ENCODE results near the gene PANK3.

Gene PANK3

GRCh38 chr5:168578538-168579487 lies at the start of gene PANK3:
TSS of gene PANK3 (minus strand) at chr5:168579368. CDS start at chr5:168579283, 85 bp downstream.
- H3K4me3 Mint-ChIP-seq, result peak within 1 kb of the TSS; percentile 95
- no peaks in the 10 kb centered on the region for H3K27me3 Mint-ChIP-seq
- H3K27ac Mint-ChIP-seq, result peak within 1 kb of the TSS; percentile 99
- H3K4me1 Mint-ChIP-seq, result peaks cover 35% of the 10 kb centered on the region
- no peaks in the 10 kb centered on the region for H3K9me3 Mint-ChIP-seq
- H3K36me3 Mint-ChIP-seq, result no peaks in the 10 kb centered on the region

GRCh38 chr5:168624850-168625364 lies 45.7 kb upstream of the PANK3 start:
- no peaks in the 10 kb centered on the region for H3K36me3 Mint-ChIP-seq
- peaks cover 9% of the 10 kb centered on the region for H3K27me3 Mint-ChIP-seq
- peaks cover under 1% of the 10 kb centered on the region for H3K9me3 Mint-ChIP-seq
- no peaks in the 10 kb centered on the region for H3K4me1 Mint-ChIP-seq
- H3K27ac Mint-ChIP-seq, result no peak overlapping the region
- no peak overlapping the region for H3K4me3 Mint-ChIP-seq

- Mint-ChIP-seq H3K9me3 (no peaks in the 10 kb centered on the region), H3K27me3 (peaks cover 2% of the 10 kb centered on the region), H3K36me3 (no peaks in the 10 kb centered on the region), H3K4me1 (no peaks in the 10 kb centered on the region), H3K4me3 (no peak overlapping the region), H3K27ac (no peak overlapping the region)
Observed at GRCh38 chr5:168620807-168621206, 41.6 kb upstream of the PANK3 start.

DNA sequence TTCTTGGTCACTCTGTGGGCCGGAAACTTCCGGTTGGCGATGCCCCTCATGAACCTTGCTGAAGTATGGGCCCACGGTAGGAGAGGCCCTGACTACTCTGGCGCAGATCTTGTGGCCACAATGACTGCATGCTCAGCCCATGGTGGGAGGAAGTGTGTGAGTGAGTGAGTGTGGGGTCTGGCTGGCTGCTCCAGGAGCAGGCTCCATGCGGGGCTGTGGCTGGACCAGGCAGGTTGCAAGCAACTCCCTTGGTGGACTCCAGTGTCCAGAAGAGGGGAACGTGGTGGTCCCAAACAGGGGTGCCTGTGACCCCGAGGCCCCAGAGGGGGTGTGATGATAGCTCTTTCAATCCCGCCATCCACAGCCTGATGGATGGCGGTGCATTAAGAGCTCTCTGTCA lies 35.5 kb upstream of the PANK3 start:
- Mint-ChIP-seq H3K4me3 (no peak overlapping the region), H3K27me3 (no peaks in the 10 kb centered on the region), H3K36me3 (no peaks in the 10 kb centered on the region), H3K27ac (no peak overlapping the region), H3K4me1 (peaks cover 15% of the 10 kb centered on the region), H3K9me3 (no peaks in the 10 kb centered on the region)

- Mint-ChIP-seq H3K4me1 (peaks cover 15% of the 10 kb centered on the region), H3K36me3 (no peaks in the 10 kb centered on the region), H3K4me3 (no peak overlapping the region), H3K9me3 (no peaks in the 10 kb centered on the region), H3K27ac (no peak overlapping the region), H3K27me3 (no peaks in the 10 kb centered on the region)
Observed at GRCh38 chr5:168613996-168614395, 34.8 kb upstream of the PANK3 start.

- peak overlapping the region; percentile 19 for H3K4me3 Mint-ChIP-seq
- peaks cover 15% of the 10 kb centered on the region for H3K4me1 Mint-ChIP-seq
- H3K27ac Mint-ChIP-seq, result no peak overlapping the region
- H3K27me3 Mint-ChIP-seq, result no peaks in the 10 kb centered on the region
- H3K36me3 Mint-ChIP-seq, result no peaks in the 10 kb centered on the region
- H3K9me3 Mint-ChIP-seq, result no peaks in the 10 kb centered on the region
Observed at GRCh38 chr5:168613396-168613795, 34.2 kb upstream of the PANK3 start.

DNA sequence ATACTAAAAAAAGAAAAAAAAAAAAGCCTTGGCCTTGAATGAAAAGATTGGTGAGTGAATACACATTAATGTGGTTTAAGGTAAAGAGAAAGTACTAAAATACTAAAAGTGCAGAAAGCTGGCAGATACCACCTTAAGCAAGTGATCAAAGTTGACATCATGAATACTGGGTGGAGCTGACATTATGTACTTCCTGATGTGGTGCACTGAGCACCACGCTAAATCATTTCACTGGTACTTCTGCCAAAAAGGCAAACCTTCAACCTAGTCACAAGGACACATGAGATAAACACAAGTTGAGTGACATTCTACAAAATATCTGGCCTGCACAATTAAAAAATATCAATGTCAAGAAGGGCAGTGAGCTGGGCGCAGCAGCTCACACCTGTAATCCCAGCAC lies 33.8 kb upstream of the PANK3 start:
- Mint-ChIP-seq H3K9me3 (no peaks in the 10 kb centered on the region), H3K4me1 (peaks cover 15% of the 10 kb centered on the region), H3K36me3 (no peaks in the 10 kb centered on the region), H3K27ac (peak overlapping the region; percentile 3), H3K27me3 (no peaks in the 10 kb centered on the region), H3K4me3 (peak overlapping the region; percentile 19)

- Mint-ChIP-seq H3K36me3 (no peaks in the 10 kb centered on the region), H3K9me3 (no peaks in the 10 kb centered on the region), H3K27ac (no peak overlapping the region), H3K27me3 (no peaks in the 10 kb centered on the region), H3K4me1 (peaks cover 15% of the 10 kb centered on the region), H3K4me3 (no peak overlapping the region)
Observed at GRCh38 chr5:168612123-168612522, 33.0 kb upstream of the PANK3 start.

DNA sequence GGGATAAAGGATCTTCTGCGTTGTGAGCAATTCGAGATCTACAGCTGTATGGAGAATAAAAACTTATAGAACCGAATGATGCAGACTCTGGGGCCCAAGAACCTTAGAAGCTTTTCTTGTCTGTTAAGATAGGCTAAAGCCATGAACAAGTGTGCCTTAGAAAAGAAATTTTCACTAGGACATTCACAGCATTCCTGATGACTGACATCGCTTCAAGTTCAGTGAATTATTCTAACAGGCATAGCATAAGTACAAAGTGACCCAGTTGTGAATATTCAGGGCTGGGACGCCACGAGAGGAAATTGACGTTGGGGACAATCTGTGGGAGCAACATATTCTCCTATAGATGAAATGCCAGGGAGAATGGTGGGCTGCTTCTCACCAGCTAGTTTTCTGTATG lies 32.0 kb upstream of the PANK3 start:
- Mint-ChIP-seq H3K4me3 (no peak overlapping the region), H3K36me3 (no peaks in the 10 kb centered on the region), H3K27me3 (no peaks in the 10 kb centered on the region), H3K27ac (no peak overlapping the region), H3K9me3 (no peaks in the 10 kb centered on the region), H3K4me1 (peaks cover 15% of the 10 kb centered on the region)

DNA sequence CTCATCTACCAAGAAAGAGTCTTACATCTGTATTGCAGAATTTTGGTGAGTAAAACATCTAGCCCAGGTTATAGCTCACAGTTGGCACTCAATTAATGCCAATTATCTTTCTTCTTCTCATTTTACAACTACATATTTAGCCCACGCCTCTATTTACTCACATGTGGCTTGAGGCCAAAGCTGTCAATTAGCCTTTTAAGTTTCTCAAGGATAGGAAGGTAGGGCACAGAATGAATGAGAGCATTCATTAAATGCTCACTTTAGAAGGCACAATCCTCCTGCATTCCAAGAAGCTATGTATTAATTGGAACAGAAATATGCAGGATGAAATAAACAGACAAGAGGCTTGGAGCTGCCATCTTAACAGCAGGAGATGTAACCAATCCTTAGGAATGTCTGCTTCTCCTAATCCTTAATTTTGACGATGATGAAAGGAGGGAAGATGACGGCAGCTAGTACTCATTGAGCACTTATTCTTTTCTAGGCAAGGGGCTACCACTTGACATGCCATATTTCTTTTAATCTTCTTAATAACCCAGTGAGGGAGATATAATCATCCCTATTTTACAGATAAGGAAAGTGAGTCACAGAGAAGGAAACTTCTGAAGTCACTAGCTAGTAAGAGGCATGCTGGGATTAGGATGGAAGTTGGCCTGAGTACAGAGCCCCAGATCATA lies 30.8 kb upstream of the PANK3 start:
- H3K36me3 Mint-ChIP-seq, result no peaks in the 10 kb centered on the region
- H3K27me3 Mint-ChIP-seq, result no peaks in the 10 kb centered on the region
- H3K4me1 Mint-ChIP-seq, result peaks cover 15% of the 10 kb centered on the region
- H3K27ac Mint-ChIP-seq, result no peak overlapping the region
- no peak overlapping the region for H3K4me3 Mint-ChIP-seq
- no peaks in the 10 kb centered on the region for H3K9me3 Mint-ChIP-seq

DNA sequence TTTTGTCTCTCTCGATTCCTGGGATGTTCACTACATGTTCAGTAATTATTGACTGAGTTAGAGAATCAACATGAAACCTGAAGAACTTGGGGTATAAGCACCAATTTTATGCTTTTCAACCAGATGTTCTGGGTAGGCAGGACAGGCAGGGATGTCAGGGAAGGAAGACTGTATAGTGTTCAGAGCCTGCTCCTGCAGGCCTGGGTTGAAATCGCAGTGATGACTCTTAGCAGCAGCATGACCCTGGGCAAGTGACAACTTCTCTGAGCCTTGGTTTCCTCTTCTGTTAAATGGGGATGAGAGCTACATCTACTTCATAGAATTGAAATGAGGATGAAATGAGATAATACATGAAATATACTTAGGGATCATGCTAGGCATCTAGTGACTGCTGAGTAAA lies 29.7 kb upstream of the PANK3 start:
- H3K4me3 Mint-ChIP-seq, result no peak overlapping the region
- no peaks in the 10 kb centered on the region for H3K9me3 Mint-ChIP-seq
- H3K4me1 Mint-ChIP-seq, result peaks cover 15% of the 10 kb centered on the region
- no peak overlapping the region for H3K27ac Mint-ChIP-seq
- no peaks in the 10 kb centered on the region for H3K36me3 Mint-ChIP-seq
- no peaks in the 10 kb centered on the region for H3K27me3 Mint-ChIP-seq

- H3K27me3 Mint-ChIP-seq, result no peaks in the 10 kb centered on the region
- H3K4me1 Mint-ChIP-seq, result peaks cover 14% of the 10 kb centered on the region
- H3K9me3 Mint-ChIP-seq, result no peaks in the 10 kb centered on the region
- no peaks in the 10 kb centered on the region for H3K36me3 Mint-ChIP-seq
- H3K27ac Mint-ChIP-seq, result no peak overlapping the region
- H3K4me3 Mint-ChIP-seq, result no peak overlapping the region
Observed at GRCh38 chr5:168608386-168608785, 29.2 kb upstream of the PANK3 start.

DNA sequence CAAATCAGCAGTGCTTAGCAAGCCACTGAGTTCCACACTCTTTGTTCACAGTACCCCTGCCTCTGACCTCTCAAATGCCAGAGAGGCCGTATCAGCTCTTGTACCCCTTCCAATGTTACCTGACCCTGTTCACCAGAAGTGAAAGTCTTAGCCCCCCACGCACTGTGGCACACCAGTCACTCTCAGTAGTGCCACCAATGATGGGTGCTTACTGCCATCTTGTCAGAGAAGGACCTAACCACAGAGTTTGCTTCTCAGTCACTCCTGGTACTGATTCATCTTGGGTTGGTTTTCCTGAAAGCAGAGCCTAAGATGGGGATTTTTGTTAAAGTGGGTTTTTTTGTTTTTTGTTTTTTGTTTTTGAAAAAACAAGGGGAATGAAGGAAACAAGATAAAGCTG lies 28.8 kb upstream of the PANK3 start:
- Mint-ChIP-seq H3K36me3 (no peaks in the 10 kb centered on the region), H3K27ac (no peak overlapping the region)

GRCh38 chr5:168606562-168606961 lies 27.4 kb upstream of the PANK3 start:
- Mint-ChIP-seq H3K36me3 (no peaks in the 10 kb centered on the region), H3K27ac (no peak overlapping the region), H3K9me3 (no peaks in the 10 kb centered on the region), H3K4me3 (no peak overlapping the region), H3K4me1 (no peaks in the 10 kb centered on the region), H3K27me3 (no peaks in the 10 kb centered on the region)

More for the DNA sequence above, 28.8 kb upstream of the PANK3 start:
- peaks cover 10% of the 10 kb centered on the region for H3K4me1 Mint-ChIP-seq
- H3K9me3 Mint-ChIP-seq, result no peaks in the 10 kb centered on the region
- no peak overlapping the region for H3K4me3 Mint-ChIP-seq
- H3K27me3 Mint-ChIP-seq, result no peaks in the 10 kb centered on the region

GRCh38 chr5:168604436-168604835 lies 25.3 kb upstream of the PANK3 start:
- Mint-ChIP-seq H3K27ac (no peak overlapping the region), H3K4me1 (no peaks in the 10 kb centered on the region), H3K9me3 (no peaks in the 10 kb centered on the region), H3K4me3 (no peak overlapping the region), H3K36me3 (no peaks in the 10 kb centered on the region), H3K27me3 (no peaks in the 10 kb centered on the region)

DNA sequence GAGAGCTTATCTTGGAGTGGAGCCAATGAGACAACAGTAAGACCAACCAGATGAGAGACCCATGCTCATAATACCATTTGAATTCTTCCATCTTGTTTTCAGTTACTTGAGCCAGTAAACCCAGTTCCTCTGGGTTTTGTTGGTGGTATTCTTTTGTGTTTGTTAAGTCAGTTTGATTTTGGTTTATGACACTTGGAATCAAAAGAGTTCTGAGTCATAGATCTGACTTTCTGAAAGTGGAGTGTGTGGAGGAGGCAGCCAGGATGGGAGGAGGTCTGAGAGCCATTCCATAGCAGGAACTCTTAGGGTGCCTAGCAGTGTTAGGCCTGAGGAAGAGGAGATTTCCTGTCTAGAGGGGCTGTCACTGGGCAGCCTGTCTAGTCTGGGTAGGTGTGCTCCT lies 24.6 kb upstream of the PANK3 start:
- H3K27ac Mint-ChIP-seq, result no peak overlapping the region
- H3K9me3 Mint-ChIP-seq, result no peaks in the 10 kb centered on the region

More for the DNA sequence above, 24.6 kb upstream of the PANK3 start:
- Mint-ChIP-seq H3K27me3 (no peaks in the 10 kb centered on the region), H3K4me1 (no peaks in the 10 kb centered on the region), H3K36me3 (no peaks in the 10 kb centered on the region), H3K4me3 (no peak overlapping the region)
